Fibroblast of skin of scalp (primary cell): ENCODE data around the gene S100G. TPM values are rescaled to one million over a fixed set of nuclear protein-coding genes. Genes with fewer than 3 reads are reported as not detected.
"Not testable (repeated sequence)": the region's sequence is repeated elsewhere in the genome, so short reads cannot be mapped to it uniquely, and the experiment has no call there.

ENCODE experiments used
- DNase-seq: peaks from one replicate; pipeline ENCODE4 v3.0.0-alpha.2; 2013
- polyA plus RNA-seq, 2 experiments: library from polyadenylated mRNA; unstranded; fragments of 120-200 nt; gene quantifications; one replicate each; pipeline ENCODE4 v1.2.1, GENCODE V29; 2013; ENCODE audit not compliant: insufficient read length in 2 of 2

S100G gene
- not detected for polyA plus RNA-seq (2013, experiment 1 of 2; ENCODE audit: insufficient read length)
- not detected for polyA plus RNA-seq (2013, experiment 2 of 2; ENCODE audit: insufficient read length)

GRCh38 chrX:16649858-16650257 lies at the start of gene S100G:
Gene S100G (plus strand): TSS chrX:16650158. CDS start chrX:16651007, 849 bp downstream.
- DNase-seq: no peak

DNA sequence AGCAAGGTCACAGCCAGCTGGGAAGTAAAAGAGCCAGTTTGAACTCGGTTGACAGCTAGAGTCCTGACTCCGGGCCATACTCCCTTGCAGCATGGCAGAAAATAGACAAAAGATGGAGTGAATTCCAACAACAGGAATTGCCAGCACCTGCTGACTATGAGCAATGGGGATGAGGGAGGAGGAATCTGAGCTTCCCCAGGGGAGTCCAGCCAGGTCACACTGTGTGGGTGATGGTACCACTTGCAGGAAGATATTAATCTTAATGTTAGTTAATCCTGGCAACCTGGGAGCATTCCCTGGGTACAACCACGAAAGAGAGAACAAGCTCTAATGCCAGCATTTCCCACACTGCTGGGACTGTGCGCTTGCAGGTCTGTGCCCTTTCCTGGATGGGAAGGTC lies 48.1 kb upstream of the S100G start:
- no peak for DNase-seq

DNA sequence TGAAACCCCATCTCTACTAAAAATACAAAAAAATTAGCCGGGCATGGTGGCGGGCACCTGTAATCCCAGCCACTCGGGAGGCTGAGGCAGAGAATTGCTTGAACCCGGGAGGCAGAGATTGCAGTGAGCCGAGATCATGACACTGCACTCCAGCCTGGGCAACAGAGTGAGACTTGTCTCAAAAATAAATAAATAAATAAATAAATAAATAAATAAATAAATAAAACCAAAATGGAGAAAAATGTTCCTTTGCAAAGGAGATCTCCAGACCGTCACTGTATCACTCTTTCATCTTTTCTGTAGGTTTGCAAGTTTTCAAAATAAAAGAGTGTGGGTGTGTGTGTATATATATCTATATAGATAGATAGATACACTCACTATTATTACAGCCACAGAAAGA lies 46.7 kb upstream of the S100G start:
- not testable (repeated sequence) for DNase-seq

DNA sequence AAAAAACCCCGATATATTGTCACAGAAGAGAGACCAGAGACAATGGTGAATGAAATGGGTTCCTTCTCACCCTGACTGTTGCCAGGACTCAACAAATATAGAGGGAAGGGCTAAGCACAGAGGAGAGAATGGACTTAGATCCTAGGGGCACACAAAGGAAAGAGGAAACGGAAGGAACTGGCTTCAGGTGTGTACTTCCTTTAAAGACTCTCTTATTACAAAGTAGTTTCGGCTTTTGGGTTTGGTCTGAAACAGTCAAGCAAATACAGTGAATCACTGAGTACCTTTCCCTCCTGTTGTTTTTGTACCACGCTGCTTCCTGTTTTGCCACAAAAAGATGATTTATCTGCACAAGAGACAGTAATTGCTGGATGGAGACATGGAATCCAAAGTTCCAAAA lies 46.1 kb upstream of the S100G start:
- DNase-seq: peak; percentile 5

DNA sequence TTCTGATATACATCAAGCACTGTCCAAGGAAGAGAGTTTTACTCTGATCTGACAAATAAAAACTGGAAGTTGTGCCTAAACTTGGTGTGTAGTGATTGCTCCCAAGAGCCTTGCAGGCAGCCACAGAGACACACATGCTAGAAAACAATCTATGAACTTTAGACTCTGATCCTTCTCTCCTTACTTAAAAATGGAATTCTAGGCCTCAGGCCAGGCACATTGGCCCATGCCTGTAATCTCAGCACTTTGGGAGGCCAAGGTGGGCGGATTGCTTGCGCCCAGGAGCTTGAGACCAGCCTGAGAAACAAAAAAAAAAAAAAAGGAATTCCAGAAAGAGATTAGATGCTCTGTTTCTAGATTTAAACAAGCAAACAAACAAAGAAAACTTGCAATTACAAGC lies 45.6 kb upstream of the S100G start:
- DNase-seq: no peak

- DNase-seq: peak; percentile 5
These were observed 43.7 kb upstream of the S100G start for GRCh38 chrX:16606142-16606720.

- DNase-seq: peak; percentile 79
These were observed 39.8 kb upstream of the S100G start for GRCh38 chrX:16610121-16610621.

DNA sequence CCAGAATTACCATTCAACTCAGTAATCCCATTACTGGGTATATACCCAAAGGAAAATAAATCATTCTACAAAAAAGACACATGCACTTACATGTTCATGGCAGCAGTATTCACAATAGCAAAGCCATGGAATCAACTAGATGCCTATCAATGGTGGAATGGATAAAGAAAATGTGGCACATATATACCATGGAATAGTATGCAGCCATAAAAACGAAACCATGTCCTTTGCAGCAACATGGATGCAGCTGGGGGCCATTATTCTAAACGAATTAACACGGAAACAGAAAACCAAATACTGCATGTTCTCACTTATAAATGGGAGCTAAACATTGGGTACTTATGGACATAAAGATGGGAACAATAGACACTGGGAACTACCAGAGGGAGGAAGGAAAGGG lies 39.3 kb upstream of the S100G start:
- DNase-seq: not testable (repeated sequence)

DNA sequence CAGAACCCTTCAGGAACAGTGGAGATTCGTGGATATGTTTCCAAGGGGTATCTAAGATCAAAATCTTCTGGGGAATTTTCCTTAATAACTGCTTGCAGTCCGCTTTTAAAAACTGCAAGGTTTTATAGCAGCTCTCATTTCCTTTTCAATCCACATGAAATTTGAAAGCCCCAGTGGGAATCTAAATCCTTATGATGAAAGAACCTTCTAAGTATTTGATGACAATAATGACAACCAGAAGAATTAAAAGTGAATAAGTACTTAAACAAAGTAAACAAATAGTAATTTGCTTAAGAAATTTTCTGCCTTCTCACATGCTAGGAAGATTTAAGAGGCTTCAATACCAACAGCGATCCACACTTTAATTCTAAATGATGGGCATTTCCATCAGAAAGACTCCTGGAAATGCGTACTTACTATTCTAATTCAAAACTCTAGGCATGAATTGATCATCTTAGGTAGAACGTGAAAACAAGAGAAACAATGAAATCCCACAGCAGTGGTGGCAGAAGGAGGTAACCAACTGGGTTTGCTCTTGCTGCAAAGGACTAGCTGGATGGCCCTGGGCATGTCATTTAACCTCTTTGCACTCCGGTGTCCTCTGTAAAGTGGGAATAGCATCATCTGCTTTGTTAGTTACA lies 37.6 kb upstream of the S100G start:
- no peak for DNase-seq

DNA sequence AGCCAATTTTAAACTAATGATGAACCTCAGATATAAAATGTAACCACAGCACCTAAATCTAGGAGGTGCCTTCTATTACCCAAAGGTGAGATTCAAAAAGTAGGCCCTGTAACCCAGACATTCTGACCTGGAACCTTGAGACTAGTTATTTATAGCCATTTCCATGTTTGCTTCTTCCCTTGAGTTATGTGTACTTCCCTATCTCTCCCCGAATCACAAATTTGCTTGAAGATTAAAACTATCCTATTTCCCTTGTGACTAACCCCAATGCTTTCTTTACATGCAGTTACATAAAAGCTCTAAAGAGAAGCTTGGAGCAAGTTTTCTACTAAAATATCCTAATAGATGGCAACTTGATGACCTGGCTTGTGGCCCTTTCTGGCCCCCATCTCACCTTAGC lies 32.6 kb upstream of the S100G start:
- DNase-seq: no peak

DNA sequence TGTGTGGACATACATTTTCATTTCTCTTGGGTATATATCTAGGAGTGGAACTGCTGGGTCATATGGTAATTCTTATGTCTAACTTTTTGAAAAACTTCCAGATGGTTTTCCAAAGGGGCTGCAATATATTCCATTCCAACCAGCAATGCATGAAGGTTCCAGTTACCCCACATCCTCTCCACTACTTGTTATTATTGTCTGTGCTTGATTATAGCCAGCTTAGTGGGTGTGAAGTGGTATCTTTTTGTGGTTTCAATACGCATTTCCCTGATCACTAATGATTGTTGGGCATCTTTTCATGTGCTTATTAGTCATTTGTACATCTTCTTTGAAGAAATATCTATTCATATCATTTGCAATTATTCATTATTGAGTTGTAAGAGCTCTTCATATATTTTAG lies 31.5 kb upstream of the S100G start:
- DNase-seq: no peak

- no peak for DNase-seq
These were observed 30.9 kb upstream of the S100G start for GRCh38 chrX:16619024-16619423.

DNA sequence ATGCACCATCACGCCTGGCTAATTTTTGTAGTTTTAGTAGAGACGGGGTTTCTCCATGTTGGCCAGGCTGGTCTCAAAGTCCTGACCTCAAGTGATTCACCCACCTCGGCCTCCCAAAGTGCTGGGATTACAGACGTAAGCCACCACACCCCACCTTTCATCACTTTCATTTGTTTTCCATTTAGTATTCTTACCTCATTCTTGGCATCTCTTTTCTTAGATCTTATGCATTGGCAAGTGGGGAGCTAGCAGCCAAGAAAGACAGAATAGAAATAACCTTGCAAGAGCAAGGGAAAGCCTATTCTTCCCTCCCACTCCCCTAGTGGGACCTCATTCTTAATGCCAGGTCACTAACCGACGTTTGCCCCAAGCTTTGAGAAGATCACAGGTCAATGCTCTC lies 21.4 kb upstream of the S100G start:
- not testable (repeated sequence) for DNase-seq

- DNase-seq: peak; percentile 80
These were observed 20.9 kb upstream of the S100G start for GRCh38 chrX:16628946-16629595.

GRCh38 chrX:16629909-16630308 lies 20.0 kb upstream of the S100G start:
- no peak for DNase-seq

GRCh38 chrX:16633754-16634153 lies 16.2 kb upstream of the S100G start:
- DNase-seq: no peak

- no peak for DNase-seq
These were observed 14.9 kb upstream of the S100G start for GRCh38 chrX:16635040-16635439.

DNA sequence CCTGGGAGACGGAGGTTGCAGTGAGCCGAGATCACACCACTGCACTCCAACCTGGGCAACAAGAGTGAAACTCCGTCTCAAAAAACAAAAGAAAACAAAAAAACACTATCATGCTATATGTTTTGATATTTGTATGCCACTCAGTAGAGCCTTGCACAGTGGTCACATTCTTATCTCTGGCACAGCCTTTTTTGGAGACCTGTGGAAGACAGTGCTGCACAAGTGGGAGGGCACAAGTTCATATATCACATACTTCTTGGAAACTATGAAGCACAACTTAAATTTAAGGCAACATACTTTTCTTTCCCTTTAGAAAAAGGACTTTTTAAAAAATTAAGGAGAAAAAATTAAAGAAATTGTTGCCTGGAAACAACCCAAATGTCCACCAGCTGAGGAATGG lies 14.4 kb upstream of the S100G start:
- no peak for DNase-seq

GRCh38 chrX:16638533-16638932 lies 11.4 kb upstream of the S100G start:
- DNase-seq: no peak

DNA sequence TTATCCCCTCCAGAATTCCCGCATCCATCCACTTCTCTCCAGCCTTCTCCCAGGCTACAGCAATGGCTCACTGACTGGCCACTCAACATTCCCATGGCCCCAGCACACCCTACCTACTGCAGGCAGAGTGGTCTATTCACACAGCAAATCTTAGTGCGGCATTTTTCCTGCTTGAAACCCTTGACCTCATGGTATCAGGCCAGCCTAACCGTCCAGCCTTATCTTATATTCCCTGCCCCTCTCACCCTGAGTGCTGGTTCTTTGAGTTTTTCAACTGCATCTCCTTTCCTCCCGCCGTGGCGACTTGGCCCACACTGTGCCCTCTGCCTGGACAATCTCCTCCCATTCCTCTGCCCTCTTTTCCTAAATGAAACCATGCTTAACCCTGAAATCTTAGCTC lies 10.0 kb upstream of the S100G start:
- DNase-seq: no peak

DNA sequence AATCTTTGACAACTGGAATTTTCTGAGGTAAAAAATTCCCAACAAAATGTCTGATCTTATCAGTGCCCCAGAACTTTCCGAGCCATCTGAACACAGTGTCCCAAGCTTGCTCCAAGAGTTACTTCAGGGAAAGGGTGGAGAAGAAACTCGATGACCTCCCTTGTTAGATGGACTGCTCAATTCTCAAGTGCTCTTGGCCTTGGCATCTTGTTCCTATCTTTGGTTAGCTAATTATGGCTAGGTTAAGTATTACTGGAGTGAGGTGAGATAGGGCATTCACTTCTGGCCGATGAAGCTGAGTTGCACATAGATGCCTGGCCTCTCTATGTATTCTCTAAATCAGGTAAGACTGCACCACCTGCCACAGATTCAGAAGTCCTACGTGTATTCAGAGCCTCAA lies 9.1 kb upstream of the S100G start:
- no peak for DNase-seq

GRCh38 chrX:16643176-16643575 lies 6.8 kb upstream of the S100G start:
- peak; percentile 88 for DNase-seq

DNA sequence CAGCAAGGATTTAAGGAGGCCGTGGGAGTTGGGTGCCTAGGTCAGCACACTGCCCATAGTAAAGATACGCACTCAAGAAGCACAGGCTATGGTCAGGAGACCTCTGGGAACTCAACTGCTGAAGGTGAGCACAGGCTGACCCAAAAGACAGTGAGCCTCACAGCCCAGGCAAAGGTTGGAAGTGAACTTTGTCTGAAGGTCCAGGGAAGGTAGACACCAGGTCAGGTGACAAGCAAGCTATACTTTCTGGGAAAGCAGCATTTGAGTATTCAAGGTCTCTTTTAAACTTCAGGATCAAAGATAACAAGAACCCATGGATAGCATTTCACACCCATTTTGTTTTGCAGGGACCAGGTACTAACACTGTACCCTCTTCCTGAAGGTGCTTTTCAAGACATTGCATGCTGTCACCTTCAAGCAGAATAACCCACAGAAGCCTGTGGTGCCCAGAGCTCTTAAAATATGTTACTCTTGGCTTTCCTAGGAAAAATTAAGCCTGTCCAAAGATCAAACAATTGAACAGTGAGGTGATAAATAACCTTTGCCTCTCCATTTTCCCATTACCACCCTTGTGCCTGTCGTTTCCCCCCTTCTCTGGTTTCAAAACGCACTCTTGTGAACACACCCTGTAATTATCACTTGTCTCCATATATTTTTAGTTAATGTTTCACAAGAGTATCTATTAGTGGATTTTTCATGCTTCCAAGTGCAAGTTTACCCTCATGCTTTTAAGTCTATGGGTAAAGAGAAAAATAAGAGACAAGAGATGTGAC lies 3.4 kb upstream of the S100G start:
- DNase-seq: no peak
